K562 (cell line): ENCODE data around the gene SAPCD1. TPM values are rescaled to one million over a fixed set of nuclear protein-coding genes. Genes with fewer than 3 reads are reported as not detected.
A peak's percentile ranks its signal among the peaks of the same experiment; 100 is the strongest.

Experiments used
- AFF4 ChIP-seq: sonication (generic); formaldehyde crosslinking; IDR thresholded peaks from 2 replicates; pipeline ENCODE4 v1.8.0; 2023; ENCODE audit warnings: mild to moderate bottlenecking, missing genetic modification reagents
- DIDO1 ChIP-seq: fragments of 450-650 bp; IDR thresholded peaks from 2 replicates; pipeline ENCODE4 v1.6.1; 2016; ENCODE audit warnings: low read depth, missing biosample characterization, missing genetic modification characterization
- E2F5 ChIP-seq: sonication (generic); formaldehyde crosslinking; IDR thresholded peaks from 2 replicates; pipeline ENCODE4 v1.8.0; 2022; ENCODE audit warnings: mild to moderate bottlenecking, missing genetic modification reagents
- EZH2 ChIP-seq: IDR thresholded peaks from 2 replicates; pipeline ENCODE4 v1.6.1; 2012; ENCODE audit warnings: low read depth, mild to moderate bottlenecking, inconsistent platforms, low read length, borderline replicate concordance
- KAT7 ChIP-seq: sonication (generic); formaldehyde crosslinking; IDR thresholded peaks from 2 replicates; pipeline ENCODE4 v1.8.0; 2022; ENCODE audit warnings: missing genetic modification reagents, mild to moderate bottlenecking, borderline replicate concordance
- MAFG ChIP-seq: fragments of 450-650 bp; conservative IDR thresholded peaks from 2 replicates; pipeline ENCODE4 v1.6.1; 2016; ENCODE audit warnings: missing genetic modification characterization, missing compliant biosample characterization
- NFIX ChIP-seq: fragments of 250-450 bp; sonication (Bioruptor Pico); IDR thresholded peaks from 2 replicates; pipeline ENCODE4 v1.4.0; 2020; ENCODE audit warnings: low read depth, mild to moderate bottlenecking, moderate library complexity
- PHB2 ChIP-seq: fragments of 450-650 bp; IDR thresholded peaks from 2 replicates; pipeline ENCODE4 v1.6.1; 2017; ENCODE audit warnings: low read depth
- RREB1 ChIP-seq: fragments of 250-450 bp; sonication (Bioruptor Pico); IDR thresholded peaks from 2 replicates; pipeline ENCODE4 v1.4.0; 2020
- SP1 ChIP-seq: sonication (generic); formaldehyde crosslinking; IDR thresholded peaks from 2 replicates; pipeline ENCODE4 v1.8.1; 2022; ENCODE audit warnings: mild to moderate bottlenecking, missing genetic modification reagents
- ZBTB5 ChIP-seq: fragments of 450-650 bp; IDR thresholded peaks from 2 replicates; pipeline ENCODE4 v1.6.1; 2017; ENCODE audit warnings: antibody characterized with exemption
- ZNF12 ChIP-seq: sonication (generic); formaldehyde crosslinking; IDR thresholded peaks from 2 replicates; pipeline ENCODE4 v1.4.0; 2020; ENCODE audit warnings: mild to moderate bottlenecking, missing genetic modification reagents
- ZNF143 ChIP-seq: sonication (generic); formaldehyde crosslinking; IDR thresholded peaks from 2 replicates; pipeline ENCODE4 v1.9.0; 2022; ENCODE audit warnings: mild to moderate bottlenecking, missing genetic modification reagents
- ZNF165 ChIP-seq: fragments of 250-450 bp; sonication (Bioruptor Pico); IDR thresholded peaks from 2 replicates; pipeline ENCODE4 v1.4.0; 2020; ENCODE audit warnings: borderline replicate concordance
- polyA plus RNA-seq, 8 experiments: library from polyadenylated mRNA; depleted of rRNA in 4 of 8; stranded (reverse) in 5 of 8; unstranded in 3 of 8; fragments of >200 nt; fragmentation: Nextera tagmentation in 2 of 8; fragmentation: Illumina TruSeq in 1 of 8; extraction: Ambion mirVana in 2 of 8; extraction: Trizol in 1 of 8; gene quantifications; 2 replicates each; pipeline versions ENCODE4 v1.2.1 to v1.2.3, GENCODE V29; 2011 to 2014; ENCODE audit warnings: inconsistent platforms in 1 of 8, missing spikeins in 1 of 8
- total RNA-seq, 7 experiments: library from RNA; depleted of rRNA in 6 of 7; stranded (reverse); fragments of >200 nt in 6 of 7; fragmentation: Illumina TruSeq in 2 of 7; extraction: Trizol in 2 of 7; gene quantifications; 2 replicates each; pipeline versions ENCODE4 v1.2.1 to v1.2.3, GENCODE V29; 2011 to 2021; ENCODE audit warnings: low replicate concordance in 1 of 7

SAPCD1 gene
- total and polyA plus RNA-seq, 9 of the 15 experiments (the other 6 are each of a cell fraction or from before 2014, with no cell fraction given): 2.6 to 30.2 (median 7.4) TPM

GRCh38 chr6:31727034-31727716 is 35.3 kb upstream of the SAPCD1 start (continued):
- TF ChIP-seq AFF4 (CRISPR knock-in tag) (no peak), PHB2 (0 out of 2 replicates have a peak, but pooled peaks have one; percentile 5), ZNF143 (CRISPR knock-in tag) (no peak), SP1 (CRISPR knock-in tag) (no peak; the same call in 1 of the 2 replicates), DIDO1 (tag) (no peak), E2F5 (CRISPR knock-in tag) (0 out of 2 replicates have a peak, but pooled peaks have one; percentile 77), ZNF165 (CRISPR knock-in tag) (no peak), MAFG (tag) (peak; percentile 65), NFIX (CRISPR knock-in tag) (no peak), ZNF12 (CRISPR knock-in tag) (no peak), KAT7 (CRISPR knock-in tag) (no peak), RREB1 (no peak; the same call in 1 of the 2 replicates), ZBTB5 (peak; percentile 40; the same call in 1 of the 2 replicates), EZH2 (no peak)
